Left renal pelvis (tissue), 4 donors: ENCODE data around the gene CPXM1. TPM values are rescaled to one million over a fixed set of nuclear protein-coding genes. Genes with fewer than 3 reads are reported as not detected.
"Not testable (repeated sequence)": the region's sequence is repeated elsewhere in the genome, so short reads cannot be mapped to it uniquely, and the experiment has no call there.

Source experiments
- DNase-seq, 4 donors: peaks; one replicate each; pipeline ENCODE4 v3.0.0-alpha.2; 2013; ENCODE audit warnings: low read depth in 4 of 4, low spot score in 3 of 4
- polyA plus RNA-seq, 4 donors: library from polyadenylated mRNA; unstranded; fragments of 120-200 nt; gene quantifications; one replicate each; pipeline ENCODE4 v1.2.1, GENCODE V29; 2013; ENCODE audit not compliant: insufficient read length in 4 of 4

The CPXM1 gene
- polyA plus RNA-seq, 4 donors = 241 to 258 (median 247) TPM

DNA sequence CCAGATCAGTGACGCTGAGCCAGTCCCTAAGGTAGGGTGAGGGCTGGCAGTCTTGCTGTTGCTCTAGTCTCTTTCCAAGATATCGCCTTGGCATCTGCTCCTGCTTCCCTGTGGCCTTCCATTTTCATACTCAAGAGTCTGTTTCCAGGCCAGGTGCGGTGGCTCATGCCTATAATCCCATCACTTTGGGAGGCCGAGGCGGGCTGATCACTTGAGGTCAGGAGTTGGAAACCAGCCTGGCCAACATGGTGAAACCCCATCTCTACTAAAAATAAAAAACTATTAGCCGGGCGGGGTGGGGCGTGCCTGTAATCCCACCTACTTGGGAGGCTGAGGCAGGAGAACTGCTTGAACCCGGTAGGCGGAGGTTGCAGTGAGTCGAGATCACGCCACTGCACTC is 30.3 kb downstream of the CPXM1 start:
- DNase-seq = not testable (repeated sequence)

DNA sequence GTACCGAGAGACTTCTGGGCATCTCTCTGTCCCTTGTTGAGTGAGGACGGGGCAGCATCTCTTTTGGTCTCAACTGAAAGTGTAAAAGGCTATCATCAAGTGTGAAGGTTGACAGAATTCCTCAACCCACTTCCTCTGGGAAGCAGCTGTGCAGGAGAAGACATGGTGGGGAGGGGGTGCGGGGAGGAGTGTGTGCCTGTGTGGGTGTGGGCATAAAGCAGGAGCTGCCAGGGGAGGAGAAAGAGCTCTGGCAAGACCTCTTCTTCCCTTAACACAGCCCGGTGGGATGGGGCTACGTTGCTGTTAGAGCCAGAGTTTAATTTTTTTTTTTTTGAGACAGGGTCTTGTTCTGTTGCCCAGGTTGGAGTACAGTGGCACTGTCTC is 31.8 kb downstream of the CPXM1 start:
- DNase-seq = no peak

DNA sequence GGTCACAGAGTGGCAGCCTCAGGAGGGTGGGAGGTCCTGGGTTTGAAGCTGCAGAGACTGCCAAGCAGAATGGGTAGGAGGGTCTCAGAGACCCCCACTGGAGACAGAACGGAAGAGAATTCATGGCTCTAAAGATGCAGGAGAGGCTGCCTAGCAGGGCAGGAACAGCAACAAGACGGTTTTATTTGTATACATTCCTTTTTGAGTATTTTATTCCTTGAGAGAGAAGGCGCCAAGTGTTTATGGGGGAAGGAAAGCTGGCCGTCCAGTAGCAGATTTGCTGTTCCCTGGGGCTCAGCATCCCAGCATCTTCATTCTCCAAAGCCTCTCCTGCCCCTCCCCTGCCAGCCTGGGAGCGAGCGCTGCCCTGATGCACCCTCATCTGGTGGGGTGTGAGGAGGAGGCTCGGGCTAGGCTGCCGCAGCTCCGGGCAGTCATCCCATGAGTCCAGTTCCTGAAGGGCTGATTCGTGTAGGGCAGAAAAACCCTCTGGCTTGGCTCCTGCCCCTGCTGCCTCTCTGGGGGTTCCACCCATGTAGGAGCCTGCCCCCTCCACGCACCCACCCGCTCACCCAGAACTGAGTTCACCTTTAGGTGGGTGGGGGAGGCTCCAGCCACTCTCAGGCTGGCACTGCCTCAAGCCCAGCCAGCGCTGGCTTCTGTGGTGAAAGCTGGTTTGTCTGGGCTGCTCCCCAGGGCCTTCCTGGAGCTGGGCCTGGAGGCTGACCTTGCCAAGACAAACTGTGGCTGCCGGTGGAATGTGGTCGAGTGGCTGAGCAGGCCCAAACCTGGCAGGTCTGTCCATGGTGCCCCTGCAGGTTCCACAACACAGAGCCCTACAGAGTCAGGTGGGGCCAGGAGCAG is 32.4 kb downstream of the CPXM1 start:
- no peak for DNase-seq

DNA sequence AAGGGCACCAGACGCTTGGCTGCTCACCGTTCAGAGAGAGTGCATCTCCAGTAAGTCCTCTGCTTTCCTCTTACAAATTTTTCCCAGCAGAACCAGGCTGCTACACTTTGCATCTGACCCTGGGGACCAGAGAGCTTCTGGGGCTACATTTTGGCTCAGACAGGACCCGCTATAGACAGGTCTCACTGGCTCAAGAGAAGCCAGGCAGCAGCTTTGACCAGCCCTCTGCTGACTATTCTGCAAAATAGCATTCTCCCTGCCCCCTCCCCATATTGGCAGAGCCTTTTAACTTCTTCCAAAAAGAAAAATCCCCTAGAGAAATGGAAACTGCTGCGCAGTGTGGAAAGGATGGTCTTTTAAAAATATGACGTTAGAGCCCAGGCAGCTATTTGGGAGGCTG is 37.2 kb downstream of the CPXM1 start:
- DNase-seq = no peak

DNA sequence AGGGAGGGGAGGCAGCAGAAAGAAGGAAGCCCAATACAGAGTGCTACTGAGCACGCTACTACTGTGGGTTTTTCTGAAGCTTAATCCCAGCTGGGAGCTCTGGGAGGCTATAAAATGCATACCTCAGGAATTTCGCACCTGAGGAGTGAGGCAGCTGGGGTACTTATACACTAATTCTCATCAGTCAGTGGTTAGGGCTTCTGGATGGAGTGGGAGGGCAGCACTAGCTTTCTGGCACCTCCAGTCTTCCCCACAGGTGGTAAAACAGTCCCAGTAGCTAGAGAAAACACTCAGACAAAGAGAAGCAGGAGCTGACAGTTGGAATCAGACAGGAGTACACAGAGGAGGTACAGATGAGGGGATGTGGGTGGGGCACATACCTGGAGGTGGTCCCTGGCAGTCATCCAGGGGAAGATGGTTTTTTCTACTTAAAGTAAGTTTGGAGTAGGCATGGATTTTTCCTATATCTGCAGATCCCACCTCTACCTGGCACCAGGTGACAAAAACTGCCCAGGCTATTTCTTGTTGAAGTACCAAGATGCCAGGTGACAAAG is 37.8 kb downstream of the CPXM1 start:
- no peak for DNase-seq

DNA sequence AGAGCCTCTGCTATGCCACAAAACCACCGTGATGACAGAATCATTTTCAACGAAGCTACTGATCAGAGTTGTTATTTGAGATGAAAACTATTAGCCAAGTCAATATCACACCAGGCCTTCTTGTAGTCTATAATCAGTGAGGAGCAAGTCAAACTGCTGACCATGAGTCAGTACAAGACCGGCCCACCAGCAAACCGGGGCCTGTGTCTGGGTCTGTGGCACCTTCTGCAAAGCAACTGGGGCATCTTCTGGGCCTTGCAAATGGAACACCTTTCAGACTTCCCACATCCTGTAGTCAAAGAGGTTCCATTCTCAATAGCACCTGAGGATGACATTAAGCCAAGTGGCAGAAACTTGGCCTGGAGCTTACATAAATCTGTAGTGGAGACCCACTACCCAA is 38.5 kb downstream of the CPXM1 start:
- DNase-seq = no peak

DNA sequence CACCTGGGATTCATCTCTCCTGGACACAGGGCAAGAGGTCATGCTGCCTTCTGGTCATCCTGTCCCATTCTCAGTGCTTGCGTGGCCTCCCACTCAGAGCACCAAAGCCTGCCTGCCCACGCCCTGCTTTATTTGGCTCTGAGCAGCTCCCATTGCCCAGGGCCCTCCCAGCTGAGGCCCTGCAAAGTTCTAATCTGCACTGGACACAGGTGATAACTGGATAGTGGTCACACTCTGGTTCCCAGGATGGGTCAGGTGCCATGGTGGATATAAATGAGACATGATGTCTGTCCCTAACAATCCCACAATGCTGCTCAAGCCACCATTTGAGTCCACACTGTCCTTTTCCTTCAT is 39.5 kb downstream of the CPXM1 start:
- no peak for DNase-seq

DNA sequence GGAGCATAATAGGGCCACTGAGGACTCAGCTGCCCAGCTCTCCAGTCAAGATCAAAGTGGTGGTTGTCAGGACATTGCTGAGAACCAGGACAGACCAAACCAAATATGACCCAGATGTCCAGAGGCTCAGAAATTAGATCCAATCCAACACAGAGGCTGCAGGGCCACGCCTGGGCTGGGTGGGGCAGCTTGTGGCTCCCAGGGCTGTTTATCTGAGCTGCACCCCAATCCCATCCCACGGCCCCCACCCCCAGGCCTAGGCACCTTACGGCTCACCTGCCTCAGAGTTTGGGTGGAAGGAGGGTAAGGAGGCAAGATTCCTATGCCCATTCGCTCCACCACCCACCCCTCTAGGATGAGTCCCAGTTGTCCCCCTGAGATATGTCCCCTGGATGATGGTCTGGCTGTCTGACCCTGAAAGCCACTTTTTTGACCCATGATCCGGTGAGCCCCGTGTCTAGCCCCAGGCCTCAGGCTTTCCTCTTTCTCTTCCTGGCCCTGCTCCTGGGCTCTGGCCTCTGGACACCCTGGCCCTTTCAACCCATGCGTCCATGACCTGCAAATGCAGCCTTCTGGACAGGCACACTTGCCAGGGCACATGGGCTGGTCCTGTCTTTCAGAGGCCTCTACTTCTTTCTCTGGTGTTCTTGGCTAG is 40.0 kb downstream of the CPXM1 start:
- DNase-seq = no peak

DNA sequence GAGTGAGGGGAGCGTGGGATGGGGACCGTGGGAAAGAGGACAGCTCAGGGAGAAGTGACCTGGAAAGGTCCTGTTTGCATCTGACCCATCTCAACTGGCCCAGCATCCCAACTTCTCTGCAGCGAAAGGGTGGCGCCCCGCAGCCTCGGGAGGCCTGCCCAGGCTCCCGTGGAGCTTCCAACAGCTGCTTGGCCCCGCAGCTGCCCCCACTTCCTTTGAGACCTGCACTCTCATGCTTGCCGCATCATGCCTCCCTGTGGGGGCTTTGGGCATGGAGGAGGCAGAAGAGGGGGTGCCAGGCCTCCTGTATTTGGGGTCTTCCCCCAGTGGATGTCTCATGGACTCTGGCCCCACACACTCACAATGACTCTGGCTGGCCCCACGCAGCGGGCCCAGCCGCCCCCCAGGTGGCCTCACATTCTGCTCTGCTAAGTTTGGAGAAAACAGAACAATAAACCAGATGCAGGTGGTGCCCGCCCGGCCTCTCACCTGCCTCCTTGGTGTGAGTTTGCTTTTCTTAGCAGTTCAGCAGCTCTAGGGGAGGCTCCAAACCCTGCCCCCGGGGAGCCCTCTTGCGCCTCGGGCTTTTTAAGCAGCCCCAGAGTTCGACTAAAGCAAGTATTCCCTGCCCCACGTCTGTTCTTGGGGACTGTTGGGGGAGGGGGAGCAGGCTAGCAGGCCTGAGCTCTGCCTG is 40.7 kb downstream of the CPXM1 start:
- DNase-seq = no peak

DNA sequence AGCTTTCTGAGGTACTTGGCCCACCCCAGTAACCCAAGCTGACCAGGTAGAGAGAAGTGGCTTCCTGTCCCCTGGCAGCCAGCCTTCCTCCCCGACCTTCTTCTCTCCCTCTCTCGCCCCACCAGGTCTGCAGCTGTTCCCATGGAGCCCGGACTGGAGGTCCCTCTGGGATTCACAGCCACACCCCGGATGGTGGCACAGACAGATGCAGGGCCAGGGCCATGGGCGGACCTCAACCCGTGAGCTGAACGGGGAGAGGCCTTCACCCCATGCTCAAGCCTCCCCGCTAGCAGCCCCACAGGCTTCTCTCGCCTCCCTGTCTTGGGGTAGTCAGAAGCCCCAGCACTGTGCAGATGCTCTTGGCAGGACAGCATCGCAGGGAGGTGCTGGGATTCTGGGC is 41.3 kb downstream of the CPXM1 start:
- DNase-seq = no peak

DNA sequence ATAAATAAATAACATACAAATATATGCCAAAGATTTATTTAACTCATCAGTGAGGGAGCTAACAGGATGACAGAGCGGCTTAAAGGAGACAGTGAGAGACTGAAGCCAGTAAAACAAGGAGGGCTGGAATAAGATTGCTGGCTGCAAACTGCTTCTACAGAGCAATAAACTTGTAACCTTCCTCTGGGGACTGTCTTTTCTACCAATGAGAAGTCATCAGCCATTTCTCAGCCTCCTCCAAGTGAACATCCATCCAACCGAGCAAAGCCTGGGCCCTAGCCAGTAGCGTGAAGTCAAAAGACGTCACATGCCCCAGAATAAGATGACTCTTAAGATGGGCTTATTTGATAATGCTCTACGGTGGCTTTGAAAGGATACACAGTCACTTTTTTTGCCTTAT is 42.5 kb downstream of the CPXM1 start:
- no peak for DNase-seq

DNA sequence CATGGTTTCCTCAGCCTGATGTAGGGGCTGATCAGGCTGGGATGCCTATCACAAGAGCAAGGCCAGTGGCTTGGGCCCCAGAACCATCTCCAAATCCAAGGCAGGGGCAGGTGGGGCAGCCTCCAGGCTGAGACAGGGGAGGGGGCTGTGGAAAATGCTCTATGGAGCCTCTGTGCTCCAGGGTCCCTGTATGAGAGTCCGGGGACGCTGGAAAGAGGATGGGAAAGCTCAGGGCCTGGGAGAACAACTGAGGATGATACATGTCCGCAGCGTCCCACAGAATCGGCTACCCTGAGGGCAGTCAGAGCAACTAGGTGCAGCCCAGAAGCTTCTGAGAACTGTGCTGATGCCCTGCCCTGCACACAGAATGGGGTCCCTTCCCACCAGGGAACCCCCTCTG is 43.4 kb downstream of the CPXM1 start:
- DNase-seq = no peak

DNA sequence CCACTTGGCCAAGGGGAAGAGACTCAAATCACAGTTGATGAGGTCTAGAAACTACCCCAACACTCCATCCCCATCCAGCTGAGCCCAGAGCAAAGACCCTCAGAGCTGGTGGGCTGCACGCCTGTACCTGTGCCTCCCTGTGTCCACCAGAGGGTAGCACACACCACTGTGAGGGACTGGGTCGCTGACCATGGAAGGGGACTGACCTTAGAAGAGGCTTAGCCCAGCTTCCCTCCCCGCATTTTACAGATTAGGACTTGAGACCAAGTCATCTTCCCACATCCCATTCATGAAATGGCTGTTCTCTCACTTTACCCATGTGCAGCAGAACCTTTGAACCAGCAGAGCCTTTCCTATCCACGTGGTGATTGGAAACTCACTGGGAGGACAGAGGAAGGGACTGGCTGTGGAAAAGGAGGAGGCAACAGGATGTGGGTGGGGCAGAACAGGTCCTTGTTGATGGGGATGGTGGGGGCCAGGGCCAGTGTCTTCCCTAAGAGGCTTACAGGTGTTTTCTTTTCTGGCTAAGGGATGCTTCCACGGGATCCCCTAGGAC is 44.3 kb downstream of the CPXM1 start:
- peak in 1 of 4 donors; percentile 39 for DNase-seq

DNA sequence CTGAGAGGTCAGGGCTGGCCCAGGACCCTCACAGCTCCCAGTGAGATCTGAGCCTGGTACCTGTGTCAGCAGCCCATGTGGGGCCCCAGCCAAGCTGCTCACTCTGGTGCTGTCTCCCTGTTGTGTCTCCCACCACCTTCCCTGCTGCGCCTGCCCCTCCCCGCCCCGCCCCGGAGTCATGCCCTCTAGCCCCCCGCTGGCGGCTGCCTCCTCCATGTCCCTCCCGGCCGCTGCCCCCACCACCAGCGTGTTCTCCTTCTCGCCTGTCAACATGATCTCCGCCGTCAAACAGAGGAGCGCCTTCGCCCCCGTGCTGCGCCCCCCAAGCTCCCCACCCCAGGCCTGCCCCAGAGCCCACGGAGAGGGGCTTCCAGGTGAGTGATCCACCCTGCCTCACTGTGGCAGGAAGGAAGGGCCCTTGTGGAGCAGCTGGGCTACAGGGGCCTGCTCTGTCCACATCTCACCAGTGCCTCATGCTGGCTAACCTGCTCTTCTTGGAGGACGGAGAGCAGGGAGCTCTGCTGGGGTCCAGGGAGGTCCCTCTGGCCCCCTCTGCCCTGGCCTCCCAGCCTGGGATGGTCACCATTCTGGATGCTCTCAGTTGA is 44.9 kb downstream of the CPXM1 start:
- DNase-seq = no peak

DNA sequence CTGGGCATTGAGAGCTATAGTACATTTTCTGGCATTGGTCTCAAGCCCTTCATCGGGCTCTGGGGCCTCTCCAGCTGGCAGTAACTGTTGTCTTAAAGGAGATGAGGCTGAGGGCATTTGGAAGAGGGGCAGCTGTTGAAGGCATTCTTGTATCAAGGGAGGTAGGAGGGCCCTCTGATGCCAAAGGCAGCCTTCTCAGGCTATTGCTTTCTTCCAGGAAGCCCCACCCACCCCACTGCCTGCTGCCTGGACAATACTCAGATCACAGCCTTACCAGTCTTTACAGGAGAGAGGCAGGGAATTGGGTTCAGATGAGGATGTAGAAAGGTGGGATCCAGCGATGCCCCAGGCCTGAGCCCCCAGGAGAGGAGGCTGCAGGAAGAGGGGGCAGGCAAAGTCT is 46.0 kb downstream of the CPXM1 start:
- no peak for DNase-seq

DNA sequence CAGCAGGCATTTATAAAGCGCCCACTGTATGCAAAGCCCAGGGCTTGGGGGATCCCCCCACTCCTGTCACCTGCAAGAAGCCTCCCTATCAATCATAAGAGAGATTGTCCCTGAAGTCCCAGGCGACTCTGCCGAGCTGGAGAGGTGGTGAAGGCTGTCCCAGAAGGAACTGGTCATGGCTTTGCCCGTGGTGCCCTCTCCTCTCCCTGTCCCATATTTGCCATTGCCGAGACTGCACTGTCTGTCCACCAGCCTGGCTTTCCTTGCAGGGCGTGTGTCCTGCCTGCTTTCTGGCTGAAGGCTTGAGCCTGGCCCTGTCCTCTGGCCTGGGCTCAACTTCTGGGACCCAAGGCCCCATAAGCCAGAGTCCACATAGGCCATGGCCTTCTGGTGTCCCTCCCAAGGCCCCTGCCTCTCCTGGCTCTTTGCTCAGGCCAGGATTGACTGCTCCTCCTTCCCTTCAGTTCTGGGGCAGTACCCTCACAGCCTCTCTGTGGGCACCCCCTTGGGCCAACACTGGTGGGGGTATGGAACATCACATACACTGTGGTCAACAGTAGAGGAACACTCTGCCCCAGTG is 46.9 kb downstream of the CPXM1 start:
- DNase-seq = no peak

DNA sequence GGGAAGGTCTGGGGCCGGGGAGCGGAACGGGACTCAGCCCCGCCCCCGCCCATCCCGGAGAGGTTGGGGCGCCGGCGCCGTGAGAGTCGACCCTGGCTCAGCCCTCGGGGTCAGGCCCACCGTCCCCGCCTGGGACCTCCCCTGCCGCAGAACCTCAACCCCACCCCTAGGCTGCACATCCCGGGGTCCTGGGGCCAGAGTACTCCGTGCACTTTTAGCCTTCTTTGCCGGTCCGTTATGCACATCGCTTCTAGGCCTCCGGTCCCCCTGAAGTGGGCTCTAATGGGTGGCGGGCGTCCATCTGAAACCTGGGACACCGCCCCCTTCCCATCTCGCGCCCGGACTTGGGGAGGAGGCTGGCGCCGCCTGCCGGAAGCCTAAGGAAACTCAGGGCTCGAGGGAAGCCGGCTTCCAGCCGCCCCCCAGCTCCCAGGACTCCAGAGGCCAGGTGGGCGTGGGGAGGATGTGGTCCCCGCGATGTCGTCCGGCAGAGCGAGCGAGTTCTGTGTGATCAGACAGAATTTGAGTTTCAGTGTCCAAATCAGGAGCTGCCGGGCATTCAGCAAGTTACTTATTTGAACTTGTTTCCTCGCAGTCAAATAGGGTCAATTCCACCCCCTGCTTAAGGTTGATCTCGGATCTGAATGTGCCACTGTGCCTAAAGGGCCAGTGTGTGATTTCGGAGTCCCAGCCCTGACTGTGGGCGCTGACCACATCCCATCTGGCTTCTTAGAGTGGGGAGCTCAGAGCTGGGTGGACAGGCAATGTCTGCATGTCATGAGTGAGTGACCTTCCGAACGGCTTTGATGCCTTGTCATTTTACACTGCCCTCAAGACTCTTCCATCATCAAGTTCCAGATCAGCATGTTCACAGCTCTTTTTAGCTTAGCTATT is 47.6 kb downstream of the CPXM1 start:
- DNase-seq = no peak

DNA sequence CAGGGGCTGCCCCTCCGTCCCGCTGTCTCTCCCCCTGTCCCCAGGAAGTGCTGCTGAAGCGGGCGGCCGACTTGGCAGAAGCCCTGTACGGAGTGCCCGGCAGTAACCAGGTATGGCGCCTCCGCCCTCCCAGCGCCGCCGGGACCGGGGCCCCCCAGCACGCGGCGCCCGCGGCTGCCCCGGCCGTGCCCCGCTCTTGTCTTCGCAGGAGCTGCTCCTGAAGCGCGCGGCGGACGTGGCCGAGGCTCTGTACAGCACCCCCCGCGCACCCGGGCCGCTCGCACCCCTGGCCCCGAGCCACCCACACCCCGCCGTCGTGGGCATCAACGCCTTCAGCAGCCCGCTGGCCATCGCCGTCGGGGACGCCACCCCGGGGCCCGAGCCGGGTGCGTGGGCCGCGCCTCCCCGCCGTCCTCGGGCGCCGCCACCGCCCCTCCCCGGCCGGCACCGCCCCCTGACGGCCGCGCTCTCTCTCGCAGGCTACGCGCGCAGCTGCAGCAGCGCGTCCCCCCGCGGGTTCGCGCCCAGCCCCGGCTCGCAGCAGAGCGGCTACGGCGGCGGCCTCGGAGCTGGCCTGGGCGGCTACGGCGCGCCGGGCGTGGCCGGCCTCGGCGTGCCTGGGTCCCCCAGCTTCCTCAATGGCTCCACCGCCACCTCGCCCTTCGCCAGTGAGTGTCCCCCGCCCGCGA is 48.4 kb downstream of the CPXM1 start:
- no peak for DNase-seq

DNA sequence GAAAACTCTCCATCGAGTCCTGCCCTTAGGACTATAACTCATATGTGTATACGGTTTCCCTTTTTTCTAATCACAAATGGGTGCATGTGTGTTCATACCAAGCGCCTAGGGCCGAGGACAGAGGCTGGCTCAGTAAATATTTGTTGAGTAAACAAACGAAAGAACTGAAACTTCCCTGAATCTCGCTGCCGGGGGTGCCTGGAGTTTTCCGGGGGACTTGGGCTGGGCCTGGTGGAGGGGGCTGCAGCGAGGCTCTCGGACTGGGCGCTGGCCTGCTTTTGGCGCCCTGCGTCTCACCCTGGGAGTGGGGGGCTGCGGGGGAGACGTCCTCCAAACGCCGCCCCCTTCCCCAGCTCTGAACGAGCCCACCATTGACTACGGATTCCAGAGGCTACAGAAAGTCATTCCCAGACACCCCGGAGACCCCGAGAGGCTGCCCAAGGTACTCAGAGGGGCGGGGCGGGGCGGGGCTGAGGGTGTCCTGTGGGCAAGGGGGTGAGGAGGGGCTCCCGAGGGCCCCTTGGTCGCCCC is 49.0 kb downstream of the CPXM1 start:
- no peak for DNase-seq
